GM10266 (cell line): ENCODE data around the gene SF3A1.

Experiments
- DNase-seq: peaks from one replicate; pipeline ENCODE4 v3.0.0; 2012; ENCODE audit errors: extremely low spot score
- TF ChIP-seq, protein P1 (sequence below): IDR thresholded peaks from 2 replicates; pipeline ENCODE4 v1.5.1; 2012; ENCODE audit warnings: mild to moderate bottlenecking, low read depth; ENCODE audit not compliant: control insufficient read depth, insufficient read depth; ENCODE audit errors: missing control alignments

SF3A1 gene

DNA sequence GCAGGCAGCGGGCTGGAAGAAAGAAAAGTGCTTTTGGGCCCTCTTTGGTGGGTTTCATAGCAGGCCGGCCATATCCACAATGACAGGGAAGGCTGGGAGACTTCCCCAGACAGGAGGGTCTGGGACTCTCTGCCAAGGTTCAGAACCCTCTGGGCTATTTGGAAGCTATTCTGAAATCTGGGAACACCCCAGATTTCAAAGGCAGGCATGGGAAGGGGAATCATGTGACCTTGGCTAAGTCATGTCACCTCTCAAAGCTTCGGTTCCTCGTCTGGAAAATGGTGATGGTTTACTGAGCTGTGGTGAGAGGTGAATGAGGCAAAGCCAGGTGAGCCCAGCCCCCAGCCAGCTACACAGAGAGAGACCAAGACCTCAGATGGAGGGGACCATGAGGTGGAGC, 72.0 kb downstream of the SF3A1 start:
- TF ChIP-seq, protein P1, sequence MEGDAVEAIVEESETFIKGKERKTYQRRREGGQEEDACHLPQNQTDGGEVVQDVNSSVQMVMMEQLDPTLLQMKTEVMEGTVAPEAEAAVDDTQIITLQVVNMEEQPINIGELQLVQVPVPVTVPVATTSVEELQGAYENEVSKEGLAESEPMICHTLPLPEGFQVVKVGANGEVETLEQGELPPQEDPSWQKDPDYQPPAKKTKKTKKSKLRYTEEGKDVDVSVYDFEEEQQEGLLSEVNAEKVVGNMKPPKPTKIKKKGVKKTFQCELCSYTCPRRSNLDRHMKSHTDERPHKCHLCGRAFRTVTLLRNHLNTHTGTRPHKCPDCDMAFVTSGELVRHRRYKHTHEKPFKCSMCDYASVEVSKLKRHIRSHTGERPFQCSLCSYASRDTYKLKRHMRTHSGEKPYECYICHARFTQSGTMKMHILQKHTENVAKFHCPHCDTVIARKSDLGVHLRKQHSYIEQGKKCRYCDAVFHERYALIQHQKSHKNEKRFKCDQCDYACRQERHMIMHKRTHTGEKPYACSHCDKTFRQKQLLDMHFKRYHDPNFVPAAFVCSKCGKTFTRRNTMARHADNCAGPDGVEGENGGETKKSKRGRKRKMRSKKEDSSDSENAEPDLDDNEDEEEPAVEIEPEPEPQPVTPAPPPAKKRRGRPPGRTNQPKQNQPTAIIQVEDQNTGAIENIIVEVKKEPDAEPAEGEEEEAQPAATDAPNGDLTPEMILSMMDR = no peak
- DNase-seq = no peak

DNA sequence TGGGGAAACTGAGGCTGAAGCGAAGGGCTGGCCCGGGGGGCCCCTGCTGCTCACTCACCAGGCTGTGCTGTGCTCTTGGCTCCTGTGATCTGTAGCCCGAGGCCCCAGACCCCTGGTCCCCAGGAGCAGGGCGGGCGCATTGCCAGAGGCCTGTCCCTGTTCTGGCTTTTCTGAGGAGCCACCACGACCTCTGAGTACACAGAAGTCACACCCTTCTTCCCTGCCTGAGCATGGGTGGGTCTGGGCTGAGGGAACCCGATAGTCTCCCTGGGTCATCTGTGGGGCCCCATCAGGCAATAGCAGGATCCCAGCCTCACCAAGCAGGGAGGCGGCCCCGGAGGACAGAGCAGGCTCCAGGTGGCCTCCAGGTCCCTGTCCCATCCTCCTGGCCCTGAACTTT, 72.5 kb downstream of the SF3A1 start:
- TF ChIP-seq, protein P1 = no peak
- no peak for DNase-seq

DNA sequence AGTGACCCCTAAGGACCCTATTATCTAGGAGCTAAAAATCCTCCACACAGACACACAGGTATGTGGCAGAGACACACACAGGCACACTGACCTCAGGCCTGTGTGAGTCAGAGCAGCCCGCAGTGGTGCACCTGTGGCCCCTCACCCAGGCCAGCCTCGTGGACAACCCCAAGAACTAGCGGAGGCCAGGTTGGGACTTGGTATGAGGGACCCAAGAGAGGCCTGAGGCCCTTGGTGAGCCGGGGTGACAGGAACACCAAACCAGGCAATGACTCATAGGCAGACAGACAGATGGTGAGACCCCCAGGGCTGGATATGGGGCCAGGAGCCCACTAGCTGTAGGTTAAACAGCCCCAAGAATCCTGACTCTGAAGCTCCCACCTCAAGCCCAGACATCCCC, 73.4 kb downstream of the SF3A1 start:
- no peak for DNase-seq
- TF ChIP-seq, protein P1 = no peak

DNA sequence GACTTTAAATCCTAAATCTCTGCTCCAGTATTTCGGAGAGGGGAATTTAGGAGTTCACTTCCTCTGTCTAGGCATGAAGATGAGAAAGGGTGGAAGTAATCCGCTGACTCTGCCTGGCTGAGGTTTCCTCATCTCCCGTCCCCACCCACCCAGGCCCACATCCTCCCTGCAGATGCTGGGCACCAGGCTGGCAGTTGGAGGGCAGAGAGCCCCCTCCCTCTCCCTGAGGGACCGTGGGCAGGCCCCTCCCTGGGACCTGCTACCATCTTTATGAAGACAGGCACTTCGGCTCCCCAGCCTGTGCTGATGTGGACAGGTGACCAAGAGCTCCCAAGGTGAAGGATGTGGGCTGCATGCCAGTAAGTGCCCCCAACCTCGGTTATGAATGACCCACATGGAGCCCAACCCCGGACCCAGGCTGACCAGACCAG, 74.1 kb downstream of the SF3A1 start:
- no peak for DNase-seq
- TF ChIP-seq, protein P1 = no peak
